ENCODE results near the gene TLE5.

DNA sequence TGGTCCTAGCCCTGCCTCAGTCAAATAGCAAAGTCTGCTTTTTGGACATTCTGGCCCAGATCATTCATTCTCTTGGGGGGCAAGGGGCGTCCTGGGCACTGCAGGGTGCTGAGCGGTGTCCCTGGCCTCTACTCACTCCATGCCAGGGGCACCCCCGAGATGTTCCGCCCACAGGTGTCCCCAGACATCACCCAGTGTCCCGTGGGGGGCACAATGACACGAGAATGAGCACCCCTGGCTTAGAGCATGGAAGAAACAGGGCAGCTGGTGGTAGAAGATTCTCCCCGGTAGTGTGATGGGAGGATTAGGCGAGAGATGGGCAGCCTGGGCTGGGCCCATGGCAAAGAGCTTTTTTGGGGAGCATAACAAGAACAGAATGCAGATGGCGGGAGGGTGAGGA lies 5.3 kb upstream of the TLE5 start:
- TF ChIP-seq EZH2phosphoT487 (IDR thresholded peaks at IDR 0.05; ENCODE audit: low read depth, severe bottlenecking, unreplicated experiment) (no peak), EZH2 (IDR thresholded peaks at IDR 0.05; ENCODE audit: borderline replicate concordance) (no peak)

All from hepatocyte (in vitro differentiated cells).